SK-N-SH (cell line): ENCODE results near the gene ARHGAP15. TPM values are rescaled to one million over a fixed set of nuclear protein-coding genes. Genes with fewer than 3 reads are reported as not detected.
A peak's percentile ranks its signal among the peaks of the same experiment; 100 is the strongest.

Experiments
- CTCF ChIA-PET: fragments of 300-600, 350-600 bp; formaldehyde crosslinking; extraction: SDS; loops from one replicate; lab custom pipeline; 2021; lab: Yijun Ruan, JAX
- POLR2A ChIA-PET: fragments of 350-600 bp; sonication (Branson Sonifier 250); formaldehyde crosslinking; extraction: SDS; loops from one replicate; lab custom pipeline; 2020; ENCODE audit warnings: antibody characterized with exemption, inconsistent platforms; lab: Yijun Ruan, JAX
- DNase-seq: peaks from one replicate; pipeline ENCODE4 v3.0.0; 2012
- H2AFZ ChIP-seq: fragments of 200-600 bp; sonication (generic); 2 replicates; pipeline ENCODE4 v1.8.1; 2016; ENCODE audit warnings: antibody characterized with exemption, mild to moderate bottlenecking, low read depth
- H3F3A ChIP-seq: fragments of 200-600 bp; sonication (generic); replicated peaks from 2 replicates; pipeline ENCODE3; 2016; ENCODE audit warnings: antibody characterized with exemption, mild to moderate bottlenecking; ENCODE audit not compliant: insufficient read depth
- H3K27ac ChIP-seq, 2 experiments: fragments of 200-500 bp in 1 of 2; fragments of 200-600 bp in 1 of 2; sonication (Bioruptor generic) in 1 of 2; sonication (generic), shearing (Covaris generic) in 1 of 2; 2 replicates each; pipeline versions ENCODE4 v1.5.1 to v1.6.1; 2014 to 2016; ENCODE audit warnings: low read depth in 2 of 2, inconsistent platforms in 1 of 2, low read length in 1 of 2, mild to moderate bottlenecking in 1 of 2, mixed read lengths in 1 of 2
- H3K27me3 ChIP-seq: fragments of 200-600 bp; sonication (generic), shearing (Covaris generic); 2 replicates; pipeline ENCODE4 v1.6.1; 2016; ENCODE audit warnings: mixed run types; ENCODE audit not compliant: insufficient read depth
- H3K36me3 ChIP-seq, 2 experiments: fragments of 200-500 bp in 1 of 2; fragments of 200-600 bp in 1 of 2; sonication (Bioruptor generic) in 1 of 2; sonication (generic) in 1 of 2; replicated peaks in 1 of 2; 2 replicates each; pipeline versions ENCODE3 to v1.5.1; 2014 to 2016; ENCODE audit warnings: low read length in 1 of 2, mild to moderate bottlenecking in 1 of 2; ENCODE audit not compliant: insufficient read depth in 2 of 2, control insufficient read depth in 1 of 2
- H3K4me1 ChIP-seq, 2 experiments: fragments of 200-500 bp in 1 of 2; fragments of 200-600 bp in 1 of 2; sonication (Bioruptor generic) in 1 of 2; sonication (generic), shearing (Covaris generic) in 1 of 2; 2 replicates each; pipeline versions ENCODE4 v1.5.1 to v1.6.1; 2014 to 2016; ENCODE audit warnings: low read depth in 1 of 2, low read length in 1 of 2, mixed run types in 1 of 2; ENCODE audit not compliant: insufficient read depth in 2 of 2, control insufficient read depth in 1 of 2
- H3K4me2 ChIP-seq: fragments of 200-600 bp; sonication (generic), shearing (Covaris generic); 2 replicates; pipeline ENCODE4 v1.6.1; 2017; ENCODE audit warnings: mixed run types
- H3K4me3 ChIP-seq, 2 experiments: fragments of 200-500 bp in 1 of 2; fragments of 200-600 bp in 1 of 2; sonication (Bioruptor generic) in 1 of 2; sonication (generic), shearing (Covaris generic) in 1 of 2; 2 replicates each; pipeline versions ENCODE4 v1.5.1 to v1.8.1; 2014 to 2016; ENCODE audit warnings: low read depth in 2 of 2, inconsistent platforms in 1 of 2, low read length in 1 of 2, mild to moderate bottlenecking in 1 of 2, mixed read lengths in 1 of 2, moderate library complexity in 1 of 2
- H3K79me2 ChIP-seq: fragments of 200-600 bp; sonication (generic); 2 replicates; pipeline ENCODE4 v1.8.1; 2017; ENCODE audit warnings: mild to moderate bottlenecking; ENCODE audit not compliant: insufficient read depth
- H3K9ac ChIP-seq: fragments of 200-600 bp; sonication (generic); 2 replicates; pipeline ENCODE4 v1.6.1; 2017; ENCODE audit warnings: mixed run types
- H3K9me2 ChIP-seq: fragments of 200-600 bp; sonication (generic); 2 replicates; pipeline ENCODE4 v1.6.1; 2017; ENCODE audit warnings: mixed run types
- H3K9me3 ChIP-seq: fragments of 200-600 bp; sonication (generic); 2 replicates; pipeline ENCODE4 v1.6.1; 2017; ENCODE audit warnings: mixed run types, mild to moderate bottlenecking, moderate library complexity
- H4K20me1 ChIP-seq: fragments of 200-600 bp; sonication (generic); 2 replicates; pipeline ENCODE4 v1.6.1; 2017; ENCODE audit warnings: mild to moderate bottlenecking, mixed run types; ENCODE audit not compliant: insufficient read depth
- CHD2 ChIP-seq: fragments of 150-350 bp; IDR thresholded peaks from 2 replicates; pipeline ENCODE4 v1.6.1; 2018; ENCODE audit warnings: low read length; ENCODE audit not compliant: partially characterized antibody
- CTCF ChIP-seq: fragments of 200-600 bp; sonication (generic); IDR thresholded peaks from 2 replicates; pipeline ENCODE4 v1.6.1; 2017; ENCODE audit warnings: antibody characterized with exemption, mild to moderate bottlenecking, moderate library complexity
- ELF1 ChIP-seq: IDR thresholded peaks from 2 replicates; pipeline ENCODE4 v1.4.0; 2012
- GATA2 ChIP-seq: sonication (generic); formaldehyde crosslinking; IDR thresholded peaks from 2 replicates; pipeline ENCODE4 v1.5.0; 2020; ENCODE audit warnings: mild to moderate bottlenecking, missing genetic modification reagents
- JUND ChIP-seq: IDR thresholded peaks from 2 replicates; pipeline ENCODE4 v1.4.0; 2012
- MEF2A ChIP-seq: IDR thresholded peaks from 2 replicates; pipeline ENCODE4 v1.4.0; 2012; ENCODE audit warnings: low read depth, borderline replicate concordance
- MXI1 ChIP-seq: IDR thresholded peaks from 2 replicates; pipeline ENCODE4 v1.6.1; 2012; ENCODE audit warnings: mild to moderate bottlenecking, low read depth, low read length, improper control_type of control experiment
- NFIC ChIP-seq: IDR thresholded peaks from 2 replicates; pipeline ENCODE4 v1.4.0; 2012; ENCODE audit warnings: borderline replicate concordance
- NRF1 ChIP-seq: IDR thresholded peaks from 2 replicates; pipeline ENCODE4 v1.6.1; 2012; ENCODE audit warnings: low read depth, mild to moderate bottlenecking, low read length
- RAD21 ChIP-seq: IDR thresholded peaks from 2 replicates; pipeline ENCODE4 v1.6.1; 2012; ENCODE audit warnings: mild to moderate bottlenecking, low read length
- SMC3 ChIP-seq: IDR thresholded peaks from 2 replicates; pipeline ENCODE4 v1.6.1; 2012; ENCODE audit warnings: low read depth, low read length, improper control_type of control experiment
- TAF1 ChIP-seq: IDR thresholded peaks from 2 replicates; pipeline ENCODE4 v1.6.1; 2012; ENCODE audit warnings: low read depth, mild to moderate bottlenecking, low read length, moderate library complexity, borderline replicate concordance
- TCF12 ChIP-seq: IDR thresholded peaks from 2 replicates; pipeline ENCODE4 v1.4.0; 2012
- WGBS: methylation state at CpG from one replicate; pipeline ENCODE4 v1.1.6; 2017; ENCODE audit warnings: low lambda C conversion rate; 5-methylcytosine and 5-hydroxymethylcytosine counted together
- polyA plus RNA-seq, 3 experiments: library from polyadenylated mRNA; depleted of rRNA; stranded (reverse); fragments of >200 nt; gene quantifications; 2 replicates each; pipeline ENCODE4 v1.2.3, GENCODE V29; 2012
- TF ChIP-seq, protein P1 (sequence below): fragments of 150-350 bp; IDR thresholded peaks from 2 replicates; pipeline ENCODE4 v1.6.1; 2016; ENCODE audit warnings: mild to moderate bottlenecking, low read depth, low read length
- TF ChIP-seq, protein P2 (sequence below): IDR thresholded peaks from 2 replicates; pipeline ENCODE4; 2012

ARHGAP15 gene
- polyA plus RNA-seq, 1 of the 3 experiments (the other 2 are of a cell fraction): not detected

DNA sequence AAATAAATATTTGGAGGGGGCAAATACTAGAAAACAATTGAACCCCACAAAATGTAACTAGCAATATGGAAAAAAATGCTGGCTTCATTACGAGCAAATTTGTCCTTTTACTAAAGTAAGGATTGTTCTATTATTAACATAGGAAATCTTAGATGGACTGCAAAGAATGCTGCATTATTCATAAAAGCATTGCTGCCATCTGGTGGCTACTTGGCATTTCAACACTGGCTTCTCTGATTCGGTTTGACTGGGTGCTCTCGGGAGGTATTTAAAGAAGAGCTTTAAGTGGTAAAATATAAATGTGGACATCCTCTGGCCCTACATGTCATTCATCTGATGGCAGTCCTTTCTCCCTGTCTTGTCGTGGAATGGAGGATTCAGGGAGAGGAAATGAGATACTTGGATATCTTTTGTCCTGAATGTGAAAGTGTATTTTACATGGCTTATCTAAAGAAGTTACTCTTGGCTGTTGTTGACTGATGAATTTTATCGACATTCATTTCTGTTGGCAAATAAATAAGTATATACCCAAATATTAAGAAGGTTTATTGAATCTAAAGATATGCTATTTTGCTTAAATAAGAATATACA, 130.2 kb downstream of the ARHGAP15 start:
- no peak overlapping the region for H3K9ac ChIP-seq
- H2AFZ ChIP-seq: 0 out of 2 replicates have a peak overlapping the region, but pooled peaks have one; percentile 41
- WGBS: 16% methylated on average over 5 of the region's 5 CpGs
- no peak overlapping the region for H3K27ac ChIP-seq
- ChIA-PET POLR2A (no interaction called here), CTCF (interaction anchor here (0.6 to 8.2 kb wide), 50 partner anchors 8 to 1941 kb away, joined by 3 to 92 read pairs (median 3); no protein-coding TSS in a partner anchor)
- H3K9me2 ChIP-seq: no peaks in the 10 kb centered on the region
- peak; percentile 37 for DNase-seq
- H3K4me3 ChIP-seq: peak overlapping the region in 1 of 2 experiments; percentile 38; a peak in 1 of 4 replicates
- H3K27me3 ChIP-seq: no peaks in the 10 kb centered on the region
- H3K79me2 ChIP-seq: no peaks in the 10 kb centered on the region
- H3K4me1 ChIP-seq: no peaks in the 10 kb centered on the region; a peak in 2 of 4 replicates
- no peaks in the 10 kb centered on the region for H3K36me3 ChIP-seq
- peak overlapping the region; percentile 54; the same call in 1 of the 2 replicates for H3K4me2 ChIP-seq
- TF ChIP-seq, protein P1, sequence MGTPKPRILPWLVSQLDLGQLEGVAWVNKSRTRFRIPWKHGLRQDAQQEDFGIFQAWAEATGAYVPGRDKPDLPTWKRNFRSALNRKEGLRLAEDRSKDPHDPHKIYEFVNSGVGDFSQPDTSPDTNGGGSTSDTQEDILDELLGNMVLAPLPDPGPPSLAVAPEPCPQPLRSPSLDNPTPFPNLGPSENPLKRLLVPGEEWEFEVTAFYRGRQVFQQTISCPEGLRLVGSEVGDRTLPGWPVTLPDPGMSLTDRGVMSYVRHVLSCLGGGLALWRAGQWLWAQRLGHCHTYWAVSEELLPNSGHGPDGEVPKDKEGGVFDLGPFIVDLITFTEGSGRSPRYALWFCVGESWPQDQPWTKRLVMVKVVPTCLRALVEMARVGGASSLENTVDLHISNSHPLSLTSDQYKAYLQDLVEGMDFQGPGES: no peak
- TF ChIP-seq JUND (no peak), CTCF (peak; percentile 85), ELF1 (no peak), RAD21 (peak; percentile 89), TAF1 (no peak), SMC3 (peak; percentile 81)
- no peaks in the 10 kb centered on the region for H3F3A ChIP-seq
- no peaks in the 10 kb centered on the region for H3K9me3 ChIP-seq
- no peaks in the 10 kb centered on the region for H4K20me1 ChIP-seq

DNA sequence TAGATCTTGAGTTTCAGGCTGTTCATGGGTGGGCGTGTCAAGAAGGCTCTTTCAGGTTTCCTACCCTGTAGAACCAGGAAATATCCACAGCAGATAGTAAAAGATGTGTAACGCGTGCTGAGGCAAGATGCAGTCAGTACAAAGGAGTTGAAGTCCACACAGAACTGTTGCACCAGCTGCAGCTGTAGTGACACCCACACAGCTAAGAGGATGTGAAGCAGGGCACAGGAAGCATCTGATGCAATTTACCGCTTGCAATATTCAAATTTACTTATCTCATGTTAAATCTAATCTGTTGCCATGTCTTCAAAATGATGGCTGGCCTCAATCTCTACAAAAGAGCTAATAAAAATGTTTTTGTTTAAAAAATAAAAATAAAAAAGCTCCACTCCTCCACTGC, 132.8 kb downstream of the ARHGAP15 start:
- TF ChIP-seq, protein P2, sequence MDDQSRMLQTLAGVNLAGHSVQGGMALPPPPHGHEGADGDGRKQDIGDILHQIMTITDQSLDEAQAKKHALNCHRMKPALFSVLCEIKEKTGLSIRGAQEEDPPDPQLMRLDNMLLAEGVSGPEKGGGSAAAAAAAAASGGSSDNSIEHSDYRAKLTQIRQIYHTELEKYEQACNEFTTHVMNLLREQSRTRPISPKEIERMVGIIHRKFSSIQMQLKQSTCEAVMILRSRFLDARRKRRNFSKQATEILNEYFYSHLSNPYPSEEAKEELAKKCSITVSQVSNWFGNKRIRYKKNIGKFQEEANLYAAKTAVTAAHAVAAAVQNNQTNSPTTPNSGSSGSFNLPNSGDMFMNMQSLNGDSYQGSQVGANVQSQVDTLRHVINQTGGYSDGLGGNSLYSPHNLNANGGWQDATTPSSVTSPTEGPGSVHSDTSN: no peak
- no peak for TF ChIP-seq NRF1
- TF ChIP-seq NFIC: no peak
- TF ChIP-seq RAD21: no peak
- TF ChIP-seq MEF2A: no peak
- TF ChIP-seq, protein P1: no peak
- no peak for TF ChIP-seq MXI1
- no peak for TF ChIP-seq TCF12
- TF ChIP-seq CHD2: no peak
- no peak for TF ChIP-seq GATA2
- no peak for TF ChIP-seq JUND
- TF ChIP-seq, all 33 proteins: peak for 0
- Histone ChIP-seq H3F3A (no peaks in the 10 kb centered on the region), H3K4me1 (no peaks in the 10 kb centered on the region; a peak in 2 of 4 replicates), H3K9me2 (no peaks in the 10 kb centered on the region), H3K27me3 (no peaks in the 10 kb centered on the region), H3K79me2 (no peaks in the 10 kb centered on the region), H3K36me3 (no peaks in the 10 kb centered on the region), H3K4me3 (no peak overlapping the region), H2AFZ (no peak overlapping the region), H3K9me3 (no peaks in the 10 kb centered on the region), H3K4me2 (no peak overlapping the region), H3K27ac (no peak overlapping the region), H3K9ac (no peak overlapping the region), H4K20me1 (no peaks in the 10 kb centered on the region)
- POLR2A ChIA-PET: no interaction called here
- CTCF ChIA-PET: interaction anchor here (0.7 to 8.2 kb wide), 3 partner anchors 101 to 1620 kb away, joined by 3 to 92 read pairs (median 5); no protein-coding TSS in a partner anchor
- no peak for DNase-seq
- WGBS: 78% methylated on average over 4 of the region's 4 CpGs
